Fibroblast of skin of right quadriceps (primary cell): ENCODE results near the gene FUNDC1.

Experiments
- DNase-seq: peaks from one replicate; pipeline ENCODE4 v3.0.0-alpha.2; 2013

FUNDC1 gene

GRCh38 chrX:44474410-44474809 is 68.2 kb downstream of the FUNDC1 start:
- DNase-seq: peak; percentile 0
